ENCODE measurements around the gene CHSY1.

The CHSY1 gene

DNA sequence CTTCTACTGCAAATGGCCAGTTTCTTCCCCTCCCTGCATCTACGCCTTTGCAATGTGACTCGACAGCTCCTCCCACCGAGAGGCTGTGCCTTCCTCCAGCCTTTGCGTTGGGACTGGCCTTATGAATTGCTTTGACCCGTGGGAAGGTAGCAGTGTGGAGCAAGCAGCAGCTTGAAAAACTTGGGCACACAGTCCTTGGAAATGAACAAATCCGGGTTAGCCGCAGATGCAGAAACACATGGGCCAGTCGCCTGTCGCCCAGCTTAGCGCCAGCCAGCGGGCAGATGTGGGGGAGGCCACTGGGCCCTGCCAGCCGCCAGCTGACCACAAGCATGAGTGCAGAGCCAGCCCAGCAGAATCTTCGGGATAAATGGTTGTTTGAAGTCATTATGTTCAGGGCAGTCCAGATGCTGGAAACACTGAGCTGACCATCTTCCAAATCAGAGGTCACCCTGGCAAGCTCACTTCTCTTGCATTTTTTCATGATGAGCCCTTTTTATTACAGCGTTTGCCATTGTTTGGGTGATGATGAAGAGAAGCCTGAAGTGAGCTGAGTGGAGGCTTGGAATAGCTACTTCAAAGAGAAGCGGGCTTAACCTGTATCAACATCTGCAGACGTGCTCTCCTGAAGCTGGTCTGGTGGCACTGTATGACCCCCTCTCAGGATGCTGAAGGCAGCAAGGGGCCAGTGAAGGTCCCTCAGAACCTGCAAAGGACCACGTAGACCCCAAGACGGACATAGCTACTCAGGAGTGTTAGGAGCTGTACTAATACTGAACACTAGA lies 15.7 kb upstream of the CHSY1 start:
- no peak for DNase-seq

DNA sequence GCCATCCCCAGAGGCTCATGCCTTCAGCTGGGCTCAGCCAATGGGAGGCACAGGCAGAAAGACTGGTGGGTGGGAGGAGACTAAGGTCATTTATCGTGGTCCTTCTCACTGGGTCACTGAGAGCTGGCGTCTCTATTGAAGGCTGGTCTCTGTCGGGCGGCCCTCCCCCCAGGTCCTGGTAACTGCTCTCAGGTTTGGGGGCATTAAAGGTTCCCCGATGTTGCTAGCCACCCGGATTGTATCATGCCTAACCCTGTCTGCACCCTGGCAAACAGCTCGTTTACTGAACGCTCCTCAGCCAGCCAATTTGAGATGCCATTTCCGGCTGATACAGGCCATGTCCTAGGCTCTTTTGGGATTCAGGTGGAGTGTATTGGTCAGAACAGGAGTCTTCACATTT lies 14.9 kb upstream of the CHSY1 start:
- DNase-seq, result no peak

DNA sequence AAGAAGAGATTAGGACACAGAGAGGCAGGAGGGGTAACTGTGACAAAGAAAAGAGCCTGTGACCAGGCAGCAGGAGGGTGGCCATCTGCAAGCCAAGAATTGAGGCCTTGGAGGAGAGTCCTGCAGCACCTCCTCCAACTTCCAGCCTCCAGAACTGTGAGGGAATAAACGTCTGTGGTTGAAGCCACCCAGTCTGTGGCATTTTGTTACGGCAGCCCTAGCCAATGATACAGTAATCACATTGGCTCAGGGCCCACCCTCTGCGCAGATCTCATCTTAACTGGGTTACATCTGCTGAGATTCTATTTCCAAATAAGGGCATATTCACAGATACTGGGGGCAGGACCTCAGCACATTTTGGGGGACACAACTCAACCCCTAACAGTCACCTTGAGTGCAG lies 14.2 kb upstream of the CHSY1 start:
- DNase-seq, result no peak

DNA sequence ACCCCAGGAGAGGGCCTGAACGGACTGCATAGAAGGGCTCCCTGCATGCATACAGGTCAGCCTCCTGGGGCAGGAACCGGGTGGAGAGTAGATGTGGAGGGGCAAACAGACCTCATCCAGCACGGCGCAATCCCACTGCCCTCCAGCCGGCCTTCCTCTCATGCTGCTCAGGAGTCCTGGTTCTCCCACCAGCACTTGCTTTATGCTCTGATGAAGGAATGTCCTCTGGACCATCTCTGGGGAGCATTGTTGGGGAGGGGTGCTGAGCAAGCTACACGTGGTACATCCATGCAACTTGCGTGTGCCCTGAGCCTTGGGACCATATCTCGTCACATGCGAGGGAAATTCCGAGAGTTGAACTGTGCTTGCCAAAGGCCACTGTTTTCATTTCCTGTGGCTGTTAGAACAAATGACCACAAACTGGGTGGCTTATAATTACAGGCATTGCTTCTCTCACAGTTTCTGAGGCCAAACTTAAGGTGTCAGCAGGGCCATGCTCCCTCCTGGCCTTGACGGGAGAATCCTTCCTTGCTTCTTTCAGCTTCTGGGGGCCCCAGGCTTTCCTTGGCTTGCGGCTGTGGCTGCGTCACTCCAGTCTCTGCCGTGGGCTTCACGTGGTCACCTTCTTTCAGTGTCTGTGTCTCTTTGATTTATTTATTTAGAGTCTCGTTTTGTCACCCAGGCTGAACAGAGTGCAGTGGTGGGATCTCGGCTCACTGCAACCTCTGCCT lies 13.2 kb upstream of the CHSY1 start:
- DNase-seq, result no peak

DNA sequence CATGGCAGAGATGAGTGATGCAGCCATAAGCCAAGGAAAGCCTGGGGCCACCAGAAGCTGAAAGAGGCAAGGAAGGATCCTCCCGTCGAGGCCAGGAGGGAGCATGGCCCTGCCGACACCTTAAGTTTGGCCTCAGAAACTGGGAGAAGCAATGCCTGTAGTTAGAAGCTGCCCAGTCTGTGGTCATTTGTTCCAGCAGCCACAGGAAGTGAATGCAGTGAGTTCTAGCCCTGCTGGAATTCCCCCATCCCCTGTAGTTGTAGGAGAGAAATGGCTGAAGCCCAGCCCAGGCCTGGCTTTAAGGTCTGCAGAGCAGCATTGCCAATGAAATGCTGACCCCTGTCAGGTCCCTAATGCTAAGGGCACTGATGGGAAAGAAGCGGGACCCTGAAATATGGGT lies 12.2 kb upstream of the CHSY1 start:
- DNase-seq, result no peak

DNA sequence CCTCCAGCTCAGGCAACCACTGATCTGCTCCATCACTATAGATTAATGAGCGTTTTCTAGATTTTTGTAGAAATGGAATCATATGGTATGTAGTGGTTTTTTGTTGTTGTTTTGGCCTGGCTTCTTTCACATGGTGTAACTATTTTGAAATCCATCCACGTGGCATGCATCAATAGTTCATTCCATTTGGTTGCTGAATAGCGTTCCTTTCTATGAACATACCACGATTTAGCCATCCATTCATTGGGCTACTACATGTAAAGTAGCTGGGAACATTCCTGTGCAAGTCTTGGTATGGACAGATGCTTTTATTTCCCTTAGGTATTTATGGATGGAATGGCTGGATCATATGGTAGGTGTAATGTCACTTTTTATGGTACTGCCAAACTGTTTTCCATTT lies 10.7 kb upstream of the CHSY1 start:
- DNase-seq, result no peak

DNA sequence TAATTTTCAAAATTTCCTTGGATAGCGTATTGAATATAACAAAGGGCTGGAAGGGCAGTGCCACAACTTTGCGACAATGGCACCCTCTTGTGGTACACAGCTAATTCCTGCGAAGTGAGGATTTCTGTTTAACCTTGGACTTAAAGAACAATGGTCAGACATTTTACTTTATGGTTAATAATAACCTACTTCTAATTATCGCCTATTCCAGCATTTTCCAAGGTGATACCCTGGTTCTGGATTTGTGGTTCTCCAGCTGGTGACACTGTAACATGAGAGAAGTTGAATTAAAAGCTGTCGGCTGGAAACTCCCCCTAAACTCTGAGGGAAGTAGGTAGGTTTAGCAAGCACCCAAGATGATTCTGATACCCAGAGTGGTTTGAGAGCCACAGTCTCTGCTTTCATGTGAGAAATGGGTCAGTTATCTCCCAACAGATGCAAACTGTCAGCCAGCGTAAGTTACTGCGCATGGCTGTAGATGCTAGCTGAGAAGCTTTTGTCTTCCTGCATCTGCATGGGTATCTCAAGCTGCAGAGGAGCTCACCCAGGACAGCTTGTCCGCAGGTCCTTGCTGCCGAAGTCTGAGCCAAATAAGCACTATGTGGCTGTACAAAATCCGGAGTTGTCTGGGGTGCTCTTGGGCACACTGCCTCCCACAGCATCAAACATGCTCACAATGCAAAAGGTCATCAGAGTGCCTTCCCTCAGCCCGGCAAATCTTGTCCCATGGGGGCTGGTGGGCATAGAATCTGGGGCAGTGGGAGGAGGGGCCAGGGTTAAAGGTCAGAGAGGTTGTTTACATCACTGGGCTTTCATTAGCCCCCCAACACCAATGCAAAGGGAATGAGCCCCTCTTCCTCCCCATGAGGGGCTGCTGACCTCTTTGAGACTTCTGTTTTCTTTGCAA lies 6.6 kb upstream of the CHSY1 start:
- peak; percentile 39 for DNase-seq

DNA sequence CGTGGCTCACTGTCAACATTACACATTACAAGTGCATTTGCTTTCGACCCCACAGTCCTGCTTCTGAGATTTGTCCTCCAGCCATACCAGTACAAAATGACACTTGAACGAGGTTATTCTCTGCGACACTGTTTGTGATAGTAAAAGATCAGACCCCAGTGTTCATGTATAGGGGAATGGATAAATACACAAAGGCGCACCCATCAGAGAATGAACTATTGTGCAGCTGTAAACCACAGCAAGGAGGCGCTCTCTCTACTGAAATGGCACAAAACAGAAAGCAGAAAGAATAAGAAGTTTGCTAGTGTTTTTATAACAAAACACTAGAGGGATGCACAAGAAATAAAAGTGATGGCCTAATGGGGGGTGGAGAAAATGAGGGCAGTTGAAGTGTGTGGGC lies 4.9 kb upstream of the CHSY1 start:
- no peak for DNase-seq

DNA sequence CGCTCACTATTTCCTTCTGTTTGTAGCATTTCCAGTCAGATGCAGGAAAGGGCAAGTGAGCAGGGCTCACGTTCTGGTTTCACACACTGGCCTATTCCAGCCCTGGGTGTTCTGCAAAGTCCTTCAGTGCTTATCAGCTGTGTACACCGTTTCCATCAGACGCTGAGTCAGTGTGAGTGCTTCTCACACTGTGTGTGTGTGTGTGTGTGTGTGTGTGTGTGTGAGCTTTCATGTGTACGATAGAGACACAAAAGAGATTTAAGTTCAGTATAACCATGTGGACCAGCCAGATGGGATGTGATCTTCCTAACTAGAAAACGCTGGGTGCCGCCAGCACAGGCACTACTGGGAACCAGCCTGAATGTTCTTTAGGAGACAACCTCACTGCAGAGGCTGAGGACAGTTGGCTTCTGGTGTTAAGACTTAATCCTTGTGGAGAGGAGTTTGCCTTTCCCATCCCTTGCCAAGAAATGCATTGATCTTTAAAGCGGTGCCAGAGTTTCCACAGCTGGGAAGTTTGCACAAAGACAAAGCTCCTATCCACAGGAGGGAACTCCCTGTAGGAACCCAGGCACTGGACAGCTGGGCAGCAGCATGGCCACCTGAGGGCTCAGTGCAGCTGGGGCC lies 3.9 kb upstream of the CHSY1 start:
- no peak for DNase-seq

DNA sequence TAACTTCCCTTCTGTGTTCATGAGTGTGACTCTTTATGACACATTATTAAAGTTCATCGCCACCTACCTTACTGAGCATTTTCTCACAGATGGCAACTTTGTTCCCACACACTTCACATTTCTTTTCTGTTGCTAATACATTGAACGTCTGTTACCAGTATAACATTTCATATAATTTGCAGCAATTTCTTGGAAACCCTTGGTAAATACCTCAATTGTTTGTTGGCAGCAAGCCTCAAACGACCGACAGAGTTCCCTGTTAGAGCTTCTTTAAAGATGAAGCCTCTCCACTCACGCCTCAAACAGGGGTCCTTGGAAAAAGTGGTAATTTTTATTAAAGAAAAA lies 3.2 kb upstream of the CHSY1 start:
- DNase-seq, result no peak

DNA sequence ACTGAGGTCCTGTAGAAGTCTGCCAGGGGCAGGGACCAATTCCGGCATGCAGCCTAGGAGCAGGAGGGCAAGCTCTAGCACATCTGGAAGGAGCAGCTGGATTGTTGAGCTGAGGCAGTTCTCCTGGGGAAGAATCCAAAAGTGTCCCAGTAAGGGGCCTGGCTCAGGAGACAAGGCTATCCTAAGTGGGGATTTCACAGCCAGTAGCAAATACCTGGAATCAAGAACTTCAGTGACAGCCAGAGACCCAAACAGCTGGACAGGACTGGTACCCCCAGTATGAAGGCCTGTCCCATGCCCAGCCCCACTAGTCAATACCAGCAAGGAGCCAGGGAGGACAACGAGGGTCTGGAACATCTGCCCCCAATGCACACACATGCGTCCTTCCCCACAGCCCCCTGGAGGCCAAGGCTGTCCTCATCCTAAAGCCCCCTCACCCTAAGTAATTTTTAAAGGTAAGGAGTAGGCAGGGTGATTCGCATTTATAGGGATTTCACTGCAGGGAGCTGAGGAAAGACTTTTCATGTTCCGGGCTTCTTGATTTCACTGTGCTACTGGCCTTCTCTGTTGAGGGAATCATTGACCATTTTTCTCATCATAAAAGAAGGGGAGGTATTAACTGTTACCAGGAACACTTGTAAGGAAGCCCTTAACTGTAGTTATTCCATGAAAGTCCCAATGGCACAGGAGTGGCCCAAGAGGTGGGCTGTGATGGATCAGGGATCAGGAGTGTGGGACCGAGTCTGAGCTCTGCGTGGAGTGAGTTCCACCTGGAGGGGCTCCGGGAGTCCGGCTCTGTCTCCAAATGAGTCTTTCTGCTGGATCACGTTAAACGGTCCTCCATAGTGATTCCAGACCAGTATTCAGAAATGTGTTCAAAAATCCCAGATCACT lies 2.6 kb upstream of the CHSY1 start:
- no peak for DNase-seq

DNA sequence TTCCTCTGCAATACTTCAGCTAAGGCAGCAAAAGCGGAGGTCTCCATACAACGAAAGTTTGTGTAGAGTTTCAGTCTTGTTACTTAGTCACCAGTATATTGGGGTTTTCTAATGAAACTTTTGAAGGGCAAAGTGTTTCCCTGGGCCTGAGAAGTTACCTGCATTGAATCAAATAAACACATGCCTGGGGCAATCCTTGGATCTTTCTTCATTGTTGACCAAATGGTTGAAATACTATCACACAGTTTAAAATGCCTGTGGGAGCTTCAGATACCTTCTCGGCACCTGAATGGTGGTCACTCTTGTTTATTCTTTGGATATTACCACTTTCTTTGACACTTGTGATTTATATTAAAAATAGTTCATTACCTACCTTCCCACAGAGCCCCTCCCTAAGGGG lies 988 bp upstream of the CHSY1 start:
- no peak for DNase-seq

DNA sequence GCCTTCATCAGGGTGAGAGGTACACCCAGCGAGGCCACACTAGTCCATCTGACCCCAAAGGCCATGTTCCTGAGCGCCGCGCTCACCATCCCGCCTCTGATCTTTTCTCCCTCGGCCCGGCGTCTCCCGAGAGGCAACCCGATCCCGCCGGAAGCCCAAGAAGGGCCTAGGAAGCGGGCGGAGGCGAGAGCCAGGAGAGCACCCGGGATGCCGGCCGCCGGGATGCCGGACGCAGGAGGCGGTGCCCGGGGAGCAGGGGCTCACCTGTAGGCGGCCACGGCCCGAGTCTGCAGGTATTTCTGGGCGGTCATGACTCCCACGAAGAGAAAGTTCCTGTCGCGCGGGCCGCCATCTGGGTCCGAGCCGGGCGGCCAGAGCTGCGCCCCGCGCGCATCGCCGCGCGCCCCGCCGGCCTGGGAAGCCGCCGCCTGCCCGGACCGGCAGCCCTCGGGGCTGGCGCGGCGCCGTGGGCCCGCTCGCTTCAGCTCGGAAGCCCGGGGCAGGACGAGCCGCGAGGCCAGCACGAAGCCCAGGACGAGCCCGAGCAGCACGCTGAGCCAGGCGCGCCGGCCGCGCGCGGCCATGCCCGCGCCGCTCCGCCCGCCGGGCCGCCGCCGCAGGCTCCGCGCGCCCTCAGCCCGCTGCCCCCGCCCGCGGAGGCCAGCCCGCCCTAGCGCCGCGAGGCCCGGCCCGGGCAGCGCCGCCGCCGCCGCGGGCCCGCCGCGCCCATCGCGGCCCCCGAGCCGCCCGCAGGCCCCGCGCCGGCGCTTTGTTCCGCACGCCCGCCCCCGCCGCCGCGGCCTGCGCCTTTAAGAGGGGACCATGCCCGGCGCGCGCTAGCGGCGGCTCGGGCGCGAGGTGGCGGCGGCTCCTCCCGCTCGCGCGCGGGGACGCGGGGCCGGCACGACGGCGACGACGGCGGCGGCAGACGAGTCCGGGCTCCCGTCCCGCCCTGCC lies 697 bp downstream of the CHSY1 start:
- DNase-seq, result peak; percentile 65

DNA sequence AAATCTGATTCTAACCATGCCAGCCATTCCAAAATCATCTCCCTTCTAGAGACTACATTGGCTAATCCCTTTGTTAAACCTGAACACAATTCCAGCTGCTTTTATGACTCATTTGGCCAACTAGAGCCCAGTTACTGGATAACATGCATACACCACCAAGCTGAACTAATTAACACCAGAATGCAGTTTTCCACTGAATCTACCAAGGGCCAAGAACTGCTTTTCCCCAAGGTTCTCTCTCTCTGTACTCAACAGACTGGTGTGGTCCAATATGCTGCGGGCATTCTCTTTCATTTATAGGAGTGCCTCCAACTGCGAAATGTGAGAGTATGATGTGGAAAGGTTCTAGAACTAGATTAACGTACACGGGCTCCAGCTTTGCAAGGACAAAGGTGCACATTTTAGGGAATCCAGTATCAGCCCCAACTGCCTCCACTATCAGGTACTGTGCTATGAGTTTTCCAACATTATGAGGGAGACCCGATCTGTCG lies 1.5 kb downstream of the CHSY1 start:
- no peak for DNase-seq

DNA sequence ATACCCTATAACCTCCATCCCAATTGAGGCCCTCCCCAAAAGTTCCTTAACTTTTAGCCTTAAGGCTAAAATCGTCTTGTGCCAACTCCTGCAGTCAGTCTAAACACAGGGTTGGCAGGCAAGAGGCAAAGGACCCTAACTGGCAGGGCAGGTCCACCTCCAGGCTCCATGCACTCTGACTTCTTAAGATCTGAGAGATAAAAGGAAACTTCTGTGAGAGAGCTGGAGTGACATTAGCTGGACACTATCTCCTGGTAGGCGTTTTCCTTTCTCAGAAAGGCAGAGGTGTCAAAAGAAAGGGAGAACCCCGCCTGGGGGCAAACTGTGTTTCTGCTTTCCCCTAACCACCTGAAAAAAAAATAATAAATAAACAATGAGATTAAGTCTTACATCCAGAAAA lies 3.6 kb downstream of the CHSY1 start:
- DNase-seq, result no peak

DNA sequence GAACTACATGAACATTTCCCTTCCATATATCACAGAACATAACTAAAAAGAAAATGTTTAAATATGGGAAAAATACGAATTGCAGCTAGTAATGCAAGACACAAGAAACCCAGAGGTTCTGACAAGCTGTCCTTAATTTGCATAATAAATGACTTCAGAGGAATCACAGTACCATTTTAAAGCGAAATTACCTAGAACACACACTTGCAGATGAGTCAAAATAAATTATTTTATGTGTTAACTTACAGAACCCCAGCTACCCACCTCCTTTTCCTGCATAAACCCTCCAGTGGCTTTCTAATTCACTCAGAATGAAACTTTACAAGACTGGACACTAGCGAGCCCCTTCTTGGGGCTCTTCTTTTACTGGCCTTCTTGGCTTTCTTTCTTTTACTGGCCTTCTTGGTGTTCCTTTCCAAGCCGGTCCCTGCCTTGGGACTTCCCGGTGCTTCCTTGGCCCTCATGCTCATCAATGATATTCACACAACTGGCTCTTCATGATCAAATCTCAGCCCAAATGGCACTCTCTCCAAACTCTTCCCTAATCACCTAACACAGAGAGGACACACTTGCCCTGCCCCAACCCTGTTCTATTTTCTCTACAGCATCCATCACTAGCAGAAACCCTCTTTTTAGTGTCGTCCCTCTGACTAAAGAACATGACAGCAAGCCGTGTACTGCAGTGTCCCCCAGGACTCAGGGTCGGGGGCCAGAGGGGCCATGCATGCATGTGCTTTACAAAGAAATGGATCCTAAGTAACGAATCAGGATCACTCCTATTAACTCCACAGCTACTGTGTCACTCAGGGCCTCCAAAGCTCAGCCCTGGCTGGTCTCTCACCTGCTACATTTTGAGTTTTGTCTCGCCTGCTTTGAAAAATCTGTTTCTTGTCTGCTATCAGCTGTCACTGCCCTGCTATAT lies 4.8 kb downstream of the CHSY1 start:
- DNase-seq, result no peak

DNA sequence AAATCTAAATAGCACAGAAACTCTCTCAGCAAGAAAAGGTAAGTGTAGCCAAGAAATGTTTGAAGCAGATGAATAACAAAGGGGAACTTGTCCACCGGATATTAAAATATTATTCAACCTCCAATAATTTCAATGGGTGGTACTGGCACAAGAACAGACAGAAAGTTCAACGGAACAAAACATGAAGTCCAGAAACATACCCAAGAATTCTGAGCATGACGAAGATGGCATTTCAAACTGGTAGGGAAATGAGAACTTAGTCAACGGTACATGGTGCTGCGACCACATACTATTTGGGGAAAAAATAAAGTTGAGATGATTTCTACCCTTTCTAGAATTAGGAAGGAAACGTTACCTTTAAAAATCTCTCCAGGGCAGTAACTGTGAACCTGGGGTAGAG lies 5.5 kb downstream of the CHSY1 start:
- DNase-seq, result no peak

DNA sequence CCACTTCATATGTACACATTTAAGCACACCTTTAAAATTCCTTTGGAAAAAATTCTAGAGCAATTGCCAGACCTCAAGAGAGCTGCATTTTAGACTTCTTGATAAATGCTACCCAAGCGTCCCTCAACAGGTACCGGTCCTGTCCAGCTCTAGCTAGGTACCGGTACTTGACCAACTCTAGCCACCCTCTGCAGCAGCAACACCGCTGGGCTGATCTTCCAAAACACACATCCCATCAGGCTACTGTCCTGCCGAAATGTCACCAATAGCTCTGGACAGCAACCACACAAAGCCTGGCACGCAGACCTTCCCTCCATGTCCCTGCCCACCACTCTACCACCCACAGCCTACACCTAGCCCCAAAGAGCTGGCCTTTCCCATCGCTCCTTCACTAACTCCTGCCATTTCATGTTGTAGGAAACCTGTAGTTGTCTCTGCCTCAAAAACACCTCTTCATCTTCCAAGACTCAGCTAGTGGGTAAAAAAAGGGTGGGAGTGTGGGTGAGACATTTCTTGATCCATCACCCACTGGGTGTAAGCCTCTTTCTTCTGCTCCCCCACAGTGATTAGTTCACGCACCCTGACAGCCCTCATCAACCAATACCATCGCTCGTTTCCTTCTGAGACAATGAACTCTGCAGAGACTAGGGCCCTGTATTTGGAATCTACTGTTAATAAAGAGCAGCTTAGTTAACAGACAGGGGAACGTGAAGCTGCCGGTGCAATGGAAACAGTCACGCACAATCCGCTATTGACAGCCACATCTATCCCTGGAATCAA lies 6.8 kb downstream of the CHSY1 start:
- DNase-seq, result no peak

All from stimulated activated naive CD4-positive, alpha-beta T cell treated with Interleukin-2 at 50 U/mL for 16 hours (primary cell).